Measurements from ENCODE around the gene EPHA1. TPM values are rescaled to one million over a fixed set of nuclear protein-coding genes. Genes with fewer than 3 reads are reported as not detected.

Gene EPHA1
- total RNA-seq, 6 donors from 2014 or later: 5.3 to 18.9 (median 13.0) TPM

GRCh38 chr7:143399151-143399550 is 9.5 kb downstream of the EPHA1 start:
- peaks cover 0 to 5% (median 0%) of the 10 kb centered on the region in 4 donors for H3K36me3 ChIP-seq
- H3K4me3 ChIP-seq: no peak overlapping the region
- no peak for TF ChIP-seq EP300 (IDR thresholded peaks at IDR 0.05)
- TF ChIP-seq POLR2AphosphoS5 (IDR thresholded peaks at IDR 0.05): no peak
- no peak for TF ChIP-seq CTCF (IDR thresholded peaks at IDR 0.05)
- no peak for TF ChIP-seq POLR2A (IDR thresholded peaks at IDR 0.05)
- H3K4me1 ChIP-seq: peaks cover 14 to 25% (median 21%) of the 10 kb centered on the region in 4 donors
- no peaks in the 10 kb centered on the region for H3K27me3 ChIP-seq
- DNase-seq (no peak), ATAC-seq (ENCODE audit: low FRiP score in 2 of 2) (no peak)
- no peaks in the 10 kb centered on the region for H3K9me3 ChIP-seq
- H3K27ac ChIP-seq: no peak overlapping the region
- WGBS, 2 donors: 88 to 90% methylated on average over 1 to 8 of the region's 8 CpGs

- TF ChIP-seq EP300 (IDR thresholded peaks at IDR 0.05) (no peak), CTCF (IDR thresholded peaks at IDR 0.05) (no peak), POLR2AphosphoS5 (IDR thresholded peaks at IDR 0.05) (no peak), POLR2A (IDR thresholded peaks at IDR 0.05) (no peak)
- ATAC-seq (ENCODE audit: low FRiP score in 2 of 2) (no peak), DNase-seq (peak in 1 of 2 donors; percentile 79)
- no peaks in the 10 kb centered on the region for H3K9me3 ChIP-seq
- peaks cover 0 to 5% (median 0%) of the 10 kb centered on the region in 4 donors for H3K36me3 ChIP-seq
- H3K4me3 ChIP-seq: no peak overlapping the region
- peaks cover 16 to 27% (median 22%) of the 10 kb centered on the region in 4 donors for H3K4me1 ChIP-seq
- no peaks in the 10 kb centered on the region for H3K27me3 ChIP-seq
- H3K27ac ChIP-seq: no peak overlapping the region
- WGBS, 2 donors: 87 to 92% methylated on average over 3 to 14 of the region's 14 CpGs
Measured at GRCh38 chr7:143398616-143399015, 10.0 kb downstream of the EPHA1 start.

DNA sequence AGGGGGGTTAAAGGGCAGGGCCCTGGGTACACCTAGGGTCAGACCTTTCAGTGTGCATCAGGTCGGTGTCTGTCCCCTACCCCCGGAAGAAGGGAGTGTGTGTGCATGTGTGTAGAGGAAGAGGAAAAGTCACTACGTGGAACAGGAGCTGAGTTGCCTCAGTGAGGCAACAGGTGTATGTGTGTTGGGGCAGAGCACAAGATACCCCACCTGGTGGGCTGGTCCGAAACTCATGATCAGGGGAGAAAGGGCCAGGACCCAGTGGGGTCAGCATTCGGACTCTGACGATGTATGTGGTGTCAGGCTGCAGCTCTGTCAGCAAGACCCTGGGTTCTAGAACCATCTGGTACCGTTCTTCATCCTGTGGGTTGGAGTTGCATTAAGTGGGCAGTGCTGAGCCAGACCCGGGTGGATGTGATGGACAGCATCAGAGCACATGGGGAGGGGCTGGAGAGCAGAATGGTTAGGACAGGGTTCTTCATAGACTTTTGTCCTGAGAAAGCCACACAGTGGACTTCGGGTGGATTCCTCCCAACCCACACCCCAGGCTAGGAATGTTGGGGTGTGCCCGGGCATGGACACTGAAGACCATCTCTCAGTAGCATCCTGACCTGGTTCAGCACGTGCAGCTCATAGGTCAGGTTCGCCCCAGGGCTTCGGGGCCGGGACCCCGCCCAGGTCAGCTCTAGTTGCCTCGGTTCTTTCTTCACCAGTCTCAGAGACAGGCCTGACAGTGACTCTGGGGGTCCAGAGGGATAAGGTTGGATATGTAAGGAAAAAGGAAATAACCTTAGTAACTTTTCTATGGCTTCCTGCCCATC is 10.7 kb downstream of the EPHA1 start:
- Histone ChIP-seq H3K27ac (no peak overlapping the region), H3K36me3 (peaks cover 0 to 11% (median 0%) of the 10 kb centered on the region in 4 donors), H3K4me1 (peaks cover 23 to 34% (median 29%) of the 10 kb centered on the region in 4 donors), H3K4me3 (no peak overlapping the region), H3K27me3 (no peaks in the 10 kb centered on the region), H3K9me3 (no peaks in the 10 kb centered on the region)
- TF ChIP-seq CTCF (IDR thresholded peaks at IDR 0.05) (no peak), POLR2AphosphoS5 (IDR thresholded peaks at IDR 0.05) (no peak), POLR2A (IDR thresholded peaks at IDR 0.05) (no peak), EP300 (IDR thresholded peaks at IDR 0.05) (no peak)
- peak in 1 of 2 donors; percentile 60 for DNase-seq
- 89 to 94% methylated on average over 14 to 16 of the region's 16 CpGs for WGBS, 2 donors
- no peak for ATAC-seq (ENCODE audit: low FRiP score in 2 of 2)

DNA sequence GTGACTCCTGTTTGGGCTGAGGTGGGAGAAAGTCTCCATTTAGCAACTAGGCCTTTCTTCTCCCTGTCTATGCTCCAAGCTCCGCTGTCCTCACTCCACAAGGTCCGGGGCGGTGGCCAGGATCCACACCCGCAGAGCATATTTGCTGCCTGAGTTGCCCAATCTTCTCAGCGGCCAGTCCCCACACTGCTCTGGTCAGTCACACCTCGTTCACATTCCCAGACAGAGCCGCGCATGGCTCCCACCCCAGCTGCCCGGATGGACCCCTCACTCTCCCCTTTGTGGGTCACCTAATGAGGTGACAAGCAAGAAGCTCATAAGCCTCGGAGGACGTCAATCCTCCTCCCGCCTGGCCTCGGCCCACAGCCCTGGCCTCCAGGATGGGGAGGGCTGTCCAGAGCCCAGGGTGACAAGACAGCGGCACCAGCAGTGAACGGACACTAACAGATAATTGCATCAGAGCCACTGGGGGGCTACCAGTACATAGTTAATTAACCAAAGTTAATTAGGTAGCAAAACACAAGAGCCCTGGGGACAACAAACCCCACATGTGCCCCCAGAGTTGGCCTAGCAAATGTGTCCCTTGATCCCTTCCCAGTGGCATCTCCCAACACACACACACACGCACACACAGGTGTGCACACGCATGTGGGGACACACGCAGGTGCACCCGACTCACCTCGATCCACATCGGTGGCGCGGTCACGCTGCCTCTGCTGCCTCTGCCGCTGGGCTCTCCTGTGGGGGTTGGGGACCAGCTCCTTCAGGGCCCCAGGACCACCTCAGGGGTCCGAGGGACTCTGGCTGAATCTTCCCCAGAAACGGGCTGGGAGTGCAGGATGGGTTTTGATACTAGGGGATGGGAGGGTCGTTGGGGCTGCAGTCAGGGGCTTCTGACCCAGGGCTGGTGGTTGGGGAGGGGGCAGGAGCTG is 11.8 kb downstream of the EPHA1 start:
- DNase-seq: peak in 1 of 2 donors; percentile 81
- peak; percentile 52 to 54 for ATAC-seq (ENCODE audit: low FRiP score in 2 of 2)
- TF ChIP-seq POLR2AphosphoS5 (IDR thresholded peaks at IDR 0.05) (peak; percentile 64 to 72), POLR2A (IDR thresholded peaks at IDR 0.05) (no peak), EP300 (IDR thresholded peaks at IDR 0.05) (no peak), CTCF (IDR thresholded peaks at IDR 0.05) (no peak)

More for the DNA sequence above, 11.8 kb downstream of the EPHA1 start:
- H3K36me3 ChIP-seq: peaks cover 0 to 20% (median 2%) of the 10 kb centered on the region in 4 donors
- no peaks in the 10 kb centered on the region for H3K9me3 ChIP-seq
- no peaks in the 10 kb centered on the region for H3K27me3 ChIP-seq
- peak overlapping the region in 3 of 4 donors; percentile 10 to 61 (median 19) for H3K27ac ChIP-seq
- no peak overlapping the region for H3K4me3 ChIP-seq
- H3K4me1 ChIP-seq: peaks cover 33 to 45% (median 38%) of the 10 kb centered on the region in 4 donors
- WGBS, 2 donors: 82 to 90% methylated on average over 21 to 28 of the region's 28 CpGs
